GM12878 (cell line): ENCODE results near the gene CSMD2.

Source experiments
- CEBPB ChIP-seq, 2 experiments: fragments of 150-350 bp in 1 of 2; IDR thresholded peaks; 2 replicates each; pipeline ENCODE4 v1.6.1; 2012 to 2014; ENCODE audit warnings: low read depth in 2 of 2, low read length in 2 of 2, borderline replicate concordance in 1 of 2, inconsistent platforms in 1 of 2
- CREB1 ChIP-seq: IDR thresholded peaks from 2 replicates; pipeline ENCODE4 v1.6.1; 2012; ENCODE audit warnings: low read depth, mild to moderate bottlenecking, inconsistent platforms
- KAT2A ChIP-seq: conservative IDR thresholded peaks from 2 replicates; pipeline ENCODE4 v1.6.1; 2011; ENCODE audit warnings: low read depth, low read length; ENCODE audit not compliant: control insufficient read depth
- MTA2 ChIP-seq: fragments of 450-650 bp; IDR thresholded peaks from 2 replicates; pipeline ENCODE4 v1.6.1; 2016; ENCODE audit warnings: low read depth, mild to moderate bottlenecking, moderate library complexity
- POLR2AphosphoS5 ChIP-seq: IDR thresholded peaks from 2 replicates; pipeline ENCODE4 v1.6.1; 2011; ENCODE audit warnings: mild to moderate bottlenecking, low read length, inconsistent platforms
- TF ChIP-seq, protein P1 (sequence below): IDR thresholded peaks from 2 replicates; pipeline ENCODE4 v1.6.1; 2011; ENCODE audit warnings: borderline replicate concordance, low read depth, mild to moderate bottlenecking, moderate library complexity, mixed read lengths, low read length; ENCODE audit not compliant: insufficient read depth; ENCODE audit errors: extremely low read length

- TF ChIP-seq CREB1 (no peak), CEBPB (IDR thresholded peaks at IDR 0.05; ENCODE audit: borderline replicate concordance in 1 of 2, low read depth in 2 of 2, low read length in 2 of 2) (no peak), POLR2AphosphoS5 (no peak), KAT2A (no peak), MTA2 (no peak)
- TF ChIP-seq, protein P1, sequence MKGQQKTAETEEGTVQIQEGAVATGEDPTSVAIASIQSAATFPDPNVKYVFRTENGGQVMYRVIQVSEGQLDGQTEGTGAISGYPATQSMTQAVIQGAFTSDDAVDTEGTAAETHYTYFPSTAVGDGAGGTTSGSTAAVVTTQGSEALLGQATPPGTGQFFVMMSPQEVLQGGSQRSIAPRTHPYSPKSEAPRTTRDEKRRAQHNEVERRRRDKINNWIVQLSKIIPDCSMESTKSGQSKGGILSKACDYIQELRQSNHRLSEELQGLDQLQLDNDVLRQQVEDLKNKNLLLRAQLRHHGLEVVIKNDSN: no peak
Measured at GRCh38 chr1:33931111-33931475, 233.9 kb downstream of the CSMD2 start.
